Activated naive CD4-positive, alpha-beta T cell (primary cell): ENCODE results near the gene N4BP2L1.

Source experiments
- DNase-seq, 4 experiments: peaks; one replicate each; lab custom pipeline; 2025; lab: John Stamatoyannopoulos, UW

N4BP2L1 gene

DNA sequence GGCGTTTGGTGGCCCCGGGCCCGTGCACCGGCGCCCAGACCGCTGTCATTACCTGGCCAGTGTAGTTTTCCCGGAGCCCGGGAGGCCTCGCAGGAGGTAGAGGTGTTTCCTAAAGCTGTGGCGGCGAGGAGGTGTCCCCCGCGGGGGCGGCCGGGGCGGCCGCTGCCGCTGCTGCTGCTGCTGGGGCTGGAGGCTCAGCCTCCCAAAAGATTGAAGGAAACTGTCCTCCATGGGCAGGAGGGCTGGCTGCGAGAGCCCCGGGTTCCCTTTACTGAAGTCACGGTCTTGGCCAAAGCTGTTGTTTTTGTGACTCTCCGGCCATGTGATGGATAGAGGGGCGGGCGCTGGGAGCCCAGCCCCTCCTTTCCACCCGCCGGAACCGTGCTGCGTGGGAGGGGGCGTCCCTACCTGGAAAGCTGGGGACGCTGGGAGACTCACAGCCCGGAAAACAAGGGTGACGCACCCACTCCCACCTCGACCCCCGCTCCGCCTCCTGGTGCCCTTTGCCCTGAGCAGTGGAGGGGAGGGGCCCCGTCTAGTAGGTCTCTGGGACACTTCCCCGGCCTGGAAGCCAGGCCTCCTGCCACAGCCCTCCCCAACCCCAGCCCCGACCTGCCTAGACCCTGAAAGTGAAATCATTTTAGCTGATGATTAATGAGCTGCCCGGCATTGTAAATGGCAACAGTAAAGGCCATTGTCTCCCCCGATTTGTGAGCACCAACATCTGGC lies at the start of gene N4BP2L1:
N4BP2L1 (minus strand) TSS at position 279 of the 729 bp plus-strand sequence; CDS start at position 231, 48 bp downstream.
- peak; percentile 45 to 67 (median 65) for DNase-seq

DNA sequence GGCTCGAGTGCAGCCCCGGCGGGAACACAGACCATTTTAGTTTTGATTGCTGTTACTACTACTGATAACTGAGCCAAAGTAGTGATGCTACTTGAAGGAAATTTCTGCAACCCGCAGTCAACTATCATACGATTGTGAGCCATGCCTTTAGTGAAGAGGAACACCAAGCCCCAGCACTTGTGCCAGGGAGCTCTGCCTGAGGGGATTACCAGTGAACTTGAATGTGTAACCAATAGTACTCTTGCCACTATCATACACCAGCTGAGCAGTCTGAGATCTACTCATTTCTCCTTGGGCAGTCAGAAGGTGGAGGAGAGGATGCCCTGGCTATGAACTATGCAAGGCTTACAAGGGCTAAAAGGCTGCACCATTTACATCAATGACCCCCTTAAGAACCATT lies 49.0 kb upstream of the N4BP2L1 start:
- no peak for DNase-seq

GRCh38 chr13:32476021-32476731 lies 48.2 kb upstream of the N4BP2L1 start:
- DNase-seq: no peak

DNA sequence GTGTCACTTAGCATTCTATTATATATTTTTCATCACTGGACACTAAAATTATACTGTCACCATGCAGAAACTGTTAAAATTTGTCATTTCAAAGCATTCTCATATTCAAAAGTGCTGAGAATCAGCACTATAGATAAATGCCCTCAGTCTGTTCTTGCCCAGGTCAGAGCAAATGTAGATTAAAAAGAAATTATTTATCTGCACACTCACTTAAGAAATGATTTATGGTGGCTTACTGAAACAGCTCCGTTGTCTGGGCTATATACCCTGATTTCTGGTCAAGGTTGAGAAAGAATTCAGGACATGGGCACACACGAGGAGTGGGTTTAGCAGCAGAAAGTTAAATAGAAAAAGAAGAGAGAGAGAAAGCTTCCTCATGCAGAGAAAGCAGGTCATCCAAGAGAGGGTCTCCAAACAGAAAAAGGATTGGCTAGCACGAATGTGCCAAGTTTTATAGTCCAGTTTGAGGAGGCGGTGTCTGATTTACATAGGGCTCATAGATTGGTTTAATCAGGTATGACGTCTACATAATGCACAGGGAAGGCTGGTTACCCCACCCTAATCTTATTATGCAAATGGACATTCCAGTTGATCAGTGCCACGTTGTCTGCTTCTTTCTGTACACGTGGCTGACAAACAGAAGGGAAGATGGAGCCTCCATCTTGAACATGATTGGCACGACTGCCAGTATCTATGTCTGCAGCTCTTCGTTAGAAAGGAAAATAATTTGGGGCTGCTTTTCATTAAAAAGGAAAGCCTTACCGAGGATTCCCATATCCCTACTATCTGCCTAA lies 47.3 kb upstream of the N4BP2L1 start:
- DNase-seq: no peak

- no peak for DNase-seq
Measured at GRCh38 chr13:32473650-32474049, 45.7 kb upstream of the N4BP2L1 start.

- DNase-seq: no peak
Measured at GRCh38 chr13:32472194-32472621, 44.3 kb upstream of the N4BP2L1 start.

DNA sequence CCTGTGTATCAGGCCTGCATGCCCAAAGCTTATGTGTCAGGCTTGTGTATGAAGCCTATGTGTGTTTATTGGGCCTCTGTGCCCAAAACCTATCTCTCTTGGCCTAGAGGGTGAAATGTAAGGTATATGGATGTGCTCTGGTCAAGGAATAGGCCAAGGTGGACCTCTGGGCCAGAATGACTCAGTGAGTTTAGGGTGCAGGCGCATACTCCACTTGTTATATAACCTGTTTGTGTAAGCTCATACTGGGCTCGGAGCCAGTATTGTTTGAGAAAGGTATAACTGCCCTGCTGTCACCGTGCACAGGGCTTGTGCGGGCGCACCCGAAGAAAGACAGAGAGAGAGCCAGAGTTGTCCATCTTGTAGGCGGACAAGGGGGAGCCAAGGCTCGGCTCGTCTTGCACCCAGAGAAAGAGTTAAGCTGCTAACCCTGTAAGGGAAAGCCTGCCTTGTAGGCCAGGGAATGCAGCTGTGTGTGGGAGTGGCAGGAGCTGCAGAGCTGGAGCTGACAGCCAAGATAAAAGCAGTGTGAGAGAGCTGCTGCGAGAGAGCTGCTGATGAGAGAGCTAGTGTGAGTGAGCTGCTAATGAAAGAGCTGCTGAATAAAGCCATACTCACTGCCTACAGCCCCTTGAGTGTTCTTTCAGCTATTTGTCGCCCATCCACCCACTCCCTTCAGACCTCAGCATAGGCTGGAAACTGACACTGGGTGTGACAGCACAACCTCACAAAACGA lies 43.4 kb upstream of the N4BP2L1 start:
- DNase-seq: no peak

DNA sequence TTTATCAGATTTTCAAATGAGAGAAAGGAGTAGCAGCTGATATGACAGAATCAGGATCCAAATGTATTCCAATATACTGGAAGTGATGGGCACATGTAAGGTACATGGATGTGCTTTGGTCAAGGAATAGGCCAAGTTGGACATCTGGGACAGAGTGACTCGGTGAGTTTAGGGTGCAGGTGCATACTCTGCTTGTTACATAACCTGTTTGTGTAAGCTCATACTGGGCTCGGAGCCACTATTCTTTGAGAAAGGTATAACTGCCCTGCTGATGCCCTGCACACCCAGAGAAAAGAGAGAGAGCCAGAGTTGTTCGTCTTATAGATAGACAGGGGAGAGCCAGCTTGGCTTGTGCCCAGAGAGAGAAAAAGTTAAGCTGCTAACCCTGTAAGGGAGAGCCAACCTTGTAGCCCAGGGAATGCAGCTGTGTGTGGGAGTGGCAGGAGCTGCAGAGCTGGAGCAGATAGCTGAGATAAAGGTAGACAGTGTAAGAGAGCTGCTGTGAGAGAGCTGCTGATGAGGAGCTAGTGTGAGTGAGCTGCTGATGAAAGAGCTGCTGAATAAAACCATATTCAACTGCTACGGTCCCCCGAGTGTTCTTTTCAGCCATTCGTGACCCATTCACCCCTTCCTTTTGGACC lies 40.7 kb upstream of the N4BP2L1 start:
- no peak for DNase-seq

- no peak for DNase-seq
Measured at GRCh38 chr13:32456591-32456990, 28.7 kb upstream of the N4BP2L1 start.

- no peak for DNase-seq
Measured at GRCh38 chr13:32455594-32455903, 27.6 kb upstream of the N4BP2L1 start.

GRCh38 chr13:32454886-32455593 lies 27.1 kb upstream of the N4BP2L1 start:
- DNase-seq: no peak

- no peak for DNase-seq
Measured at GRCh38 chr13:32453981-32454380, 26.1 kb upstream of the N4BP2L1 start.

DNA sequence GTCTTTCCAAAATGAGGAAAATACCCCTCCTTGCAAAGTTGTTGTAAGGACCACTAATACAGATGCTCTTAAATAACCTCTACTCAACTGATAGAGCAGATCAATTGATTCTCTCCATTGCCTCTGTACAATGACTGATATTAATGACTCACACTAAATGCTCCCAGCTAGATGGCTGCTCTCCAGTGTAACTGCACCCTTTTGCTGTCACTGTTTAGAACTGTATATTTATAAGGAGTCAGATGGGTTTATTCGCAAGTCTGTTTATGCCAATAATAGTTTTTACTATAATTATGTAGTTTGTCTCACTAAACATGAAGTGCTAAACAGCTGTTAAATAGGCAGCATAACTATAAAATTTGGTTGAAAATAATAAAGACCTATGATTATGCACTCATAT lies 21.0 kb upstream of the N4BP2L1 start:
- DNase-seq: no peak

DNA sequence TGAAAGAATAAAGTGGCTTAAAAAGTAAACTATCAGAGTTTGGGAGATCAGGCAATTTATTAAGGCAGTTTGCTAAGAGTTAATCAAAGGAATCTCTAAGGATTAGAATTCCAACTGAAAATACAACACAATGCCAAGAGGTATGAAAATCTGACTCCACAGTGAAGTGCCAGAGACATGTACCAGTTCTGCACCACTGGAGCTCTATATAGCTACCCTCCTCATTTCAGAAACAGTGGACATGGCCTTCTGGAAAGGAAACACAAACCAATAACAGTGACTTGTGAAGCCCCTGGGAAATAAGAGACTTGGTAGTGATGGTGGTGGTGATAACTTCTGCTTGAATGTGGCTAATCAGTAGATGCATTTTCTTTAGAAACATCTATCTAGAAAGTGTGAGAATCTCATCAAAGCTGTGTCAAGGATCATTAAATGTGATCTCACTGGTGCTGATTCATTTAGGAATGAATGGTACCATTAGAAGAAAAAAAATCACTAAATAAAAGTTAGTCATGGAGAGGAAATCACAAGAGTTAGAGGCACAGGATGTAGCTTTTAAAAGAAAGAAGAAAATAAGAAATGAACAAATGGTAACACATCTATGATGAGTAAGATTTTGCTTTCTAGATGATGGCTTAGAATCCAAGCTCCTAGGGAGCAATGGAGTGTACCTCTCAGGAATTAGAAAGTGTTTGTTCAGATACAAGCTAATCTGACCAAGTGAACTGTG lies 20.1 kb upstream of the N4BP2L1 start:
- DNase-seq: no peak

DNA sequence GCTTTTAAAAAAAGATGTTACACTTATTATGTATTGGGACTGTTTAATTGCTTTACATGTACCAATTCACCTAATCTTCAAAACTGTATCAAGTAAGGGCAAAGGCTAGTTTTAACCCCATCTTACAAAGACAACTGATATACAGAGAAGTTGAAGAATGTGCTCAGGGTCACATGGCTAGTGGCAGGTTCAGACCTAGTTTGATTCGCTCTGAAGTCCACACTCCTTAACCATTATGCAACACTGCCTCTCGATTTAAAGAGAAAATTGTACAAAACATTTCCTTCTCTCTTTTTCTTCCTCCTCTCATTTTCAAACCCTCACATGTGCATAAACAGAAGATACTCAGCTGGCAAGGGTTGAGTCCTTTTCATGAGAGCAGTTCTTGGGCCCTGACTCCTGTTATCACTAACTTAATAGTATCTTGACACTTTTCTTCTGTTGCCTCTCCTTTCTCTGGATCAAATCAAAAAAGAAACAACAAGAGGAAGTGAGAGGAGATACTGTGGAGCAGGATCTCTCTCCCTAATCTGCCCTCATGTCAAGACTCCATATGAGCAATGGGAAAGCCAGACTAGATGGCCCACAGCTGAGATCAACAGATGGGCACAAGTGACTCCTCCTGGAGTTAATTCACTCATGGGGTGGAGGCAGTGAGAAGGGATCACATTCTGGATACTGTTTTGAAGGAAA lies 19.0 kb upstream of the N4BP2L1 start:
- no peak for DNase-seq

DNA sequence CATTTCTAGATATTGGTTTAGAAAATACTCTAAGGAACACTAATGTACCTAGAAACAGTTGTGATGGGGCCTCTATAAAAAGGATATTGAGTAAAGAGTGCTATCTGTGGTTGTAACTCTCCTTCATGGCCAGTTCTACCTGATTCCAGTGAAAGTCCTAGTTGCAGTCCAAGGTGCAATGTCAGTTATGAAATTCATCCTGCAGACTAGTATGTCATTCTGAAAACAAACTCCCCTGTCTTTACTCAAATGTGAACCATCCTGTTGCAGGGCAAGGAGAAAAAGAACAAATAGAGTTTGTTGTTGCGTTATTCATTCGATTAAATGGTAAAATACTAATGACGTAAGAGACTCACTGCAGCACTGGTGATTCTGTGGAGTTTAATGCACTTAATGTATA lies 18.3 kb upstream of the N4BP2L1 start:
- DNase-seq: no peak

DNA sequence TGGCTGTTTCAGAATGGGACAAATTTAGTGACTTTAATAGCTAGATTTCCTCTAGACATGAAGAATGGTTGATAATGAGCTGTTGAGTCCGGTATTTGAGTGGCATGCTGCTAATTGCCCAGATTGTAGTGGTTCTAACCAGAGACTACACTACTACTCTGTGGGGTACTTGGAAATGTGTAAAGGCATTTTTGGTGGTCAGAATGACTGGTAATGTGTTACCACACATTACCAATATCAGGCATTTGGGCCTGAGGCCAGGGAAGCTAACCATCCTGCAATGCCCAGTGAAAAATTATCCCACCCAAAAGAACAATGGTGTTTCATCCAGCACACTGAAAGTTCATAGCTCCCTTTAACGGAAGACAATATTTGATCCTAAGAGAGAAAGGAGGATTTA lies 17.5 kb upstream of the N4BP2L1 start:
- no peak for DNase-seq

DNA sequence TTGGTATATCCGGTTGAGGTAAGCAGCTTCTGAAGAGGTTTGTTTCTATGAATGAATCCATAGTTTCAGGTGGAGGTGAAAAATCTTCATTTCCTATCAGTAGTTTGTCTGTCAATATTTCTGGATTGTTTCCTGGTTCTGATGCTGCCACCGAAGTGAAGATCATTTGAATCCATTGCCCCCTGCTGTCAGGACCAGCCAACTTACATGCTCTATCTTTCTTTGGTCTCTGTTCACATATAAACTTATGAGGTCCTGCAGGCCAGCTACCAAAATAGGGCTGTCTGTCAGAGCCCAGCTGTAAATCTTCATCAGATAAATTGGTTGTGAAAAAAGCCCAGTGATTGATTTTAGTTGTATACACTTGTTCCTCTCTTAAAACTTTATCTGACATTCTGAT lies 15.2 kb upstream of the N4BP2L1 start:
- peak in 1 of 4 experiments; percentile 7 for DNase-seq

GRCh38 chr13:32438871-32439270 lies 10.9 kb upstream of the N4BP2L1 start:
- no peak for DNase-seq

DNA sequence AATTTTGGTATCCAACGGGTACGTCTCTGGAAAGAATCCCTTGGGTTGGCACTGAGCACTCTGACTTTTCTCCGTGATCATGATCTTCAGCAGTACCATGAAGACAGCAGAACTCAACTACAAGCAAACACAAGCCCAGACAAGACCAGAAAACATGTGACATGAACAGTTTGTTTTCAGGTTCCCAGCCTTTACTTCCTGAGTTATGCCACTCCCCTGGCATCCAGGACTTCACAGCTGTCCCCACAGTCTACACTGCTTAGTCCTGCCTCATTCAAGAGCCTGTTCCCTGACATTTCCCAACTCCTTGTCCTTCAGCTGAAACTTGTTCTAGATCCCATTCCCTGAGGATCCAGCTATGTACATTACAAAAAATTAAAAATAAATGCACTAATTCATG lies 4.9 kb upstream of the N4BP2L1 start:
- DNase-seq: no peak
